Central memory CD8-positive, alpha-beta T cell (primary cell): Measurements from ENCODE around the gene EPPIN.
"Not testable (repeated sequence)": the region's sequence is repeated elsewhere in the genome, so short reads cannot be mapped to it uniquely, and the experiment has no call there.

ENCODE experiments used
- ATAC-seq: fragments of 150-1000 bp; cut with Tn5 transposase; replicated peaks from 2 replicates; pipeline ENCODE4 v1.10.0; 2022; ENCODE audit warnings: mild to moderate bottlenecking, moderate FRiP score, moderate number of reproducible peaks; ENCODE audit not compliant: poor library complexity, severe bottlenecking; ENCODE audit errors: extremely low read depth
- DNase-seq, 2 donors: peaks; one replicate each; pipeline ENCODE4 v3.0.0; 2021; ENCODE audit warnings: low spot score in 2 of 2
- H3K27ac Mint-ChIP-seq: one replicate; pipeline ENCODE4 v1.8.0; 2022; ENCODE audit warnings: low read depth, mild to moderate bottlenecking, moderate library complexity, mixed read lengths
- H3K27me3 Mint-ChIP-seq: one replicate; pipeline ENCODE4 v1.8.0; 2022; ENCODE audit warnings: mixed read lengths
- H3K36me3 Mint-ChIP-seq: one replicate; pipeline ENCODE4 v1.8.0; 2022; ENCODE audit warnings: mild to moderate bottlenecking, moderate library complexity, mixed read lengths; ENCODE audit not compliant: insufficient read depth
- H3K4me1 Mint-ChIP-seq: one replicate; pipeline ENCODE4 v1.8.0; 2022; ENCODE audit warnings: mixed read lengths
- H3K4me3 Mint-ChIP-seq: one replicate; pipeline ENCODE4 v1.8.0; 2022; ENCODE audit warnings: mild to moderate bottlenecking, moderate library complexity, mixed read lengths
- H3K9me3 Mint-ChIP-seq: one replicate; pipeline ENCODE4 v1.8.0; 2022; ENCODE audit warnings: mixed read lengths

Gene EPPIN

GRCh38 chr20:45575931-45576330 is 28.7 kb upstream of the EPPIN start:
- H3K4me1 Mint-ChIP-seq = no peaks in the 10 kb centered on the region
- H3K4me3 Mint-ChIP-seq = no peak overlapping the region
- H3K27me3 Mint-ChIP-seq = peaks cover 54% of the 10 kb centered on the region
- DNase-seq = no peak
- H3K36me3 Mint-ChIP-seq = no peaks in the 10 kb centered on the region
- H3K27ac Mint-ChIP-seq = no peak overlapping the region
- H3K9me3 Mint-ChIP-seq = no peaks in the 10 kb centered on the region
- no peak for ATAC-seq

DNA sequence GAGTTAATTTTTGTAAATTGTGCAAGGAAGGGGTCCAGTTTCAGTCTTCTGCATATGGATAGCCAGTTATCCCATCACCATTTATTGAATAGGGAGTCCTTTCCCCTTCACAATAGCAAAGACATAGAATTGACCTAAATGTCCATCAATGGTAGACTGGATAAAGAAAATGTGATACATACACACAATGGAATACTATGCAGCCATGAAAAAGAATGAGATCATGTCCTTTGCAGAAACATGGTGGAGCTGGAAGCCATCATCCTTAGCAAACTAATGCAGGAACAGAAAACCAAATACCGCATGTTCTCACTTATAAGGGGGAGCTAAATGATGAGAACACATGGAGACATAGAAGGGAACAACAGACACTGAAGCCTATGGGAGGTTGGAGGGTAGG is 22.4 kb upstream of the EPPIN start:
- peaks cover 44% of the 10 kb centered on the region for H3K27me3 Mint-ChIP-seq
- H3K27ac Mint-ChIP-seq, H3K36me3 Mint-ChIP-seq, H3K9me3 Mint-ChIP-seq, H3K4me3 Mint-ChIP-seq, DNase-seq, ATAC-seq, H3K4me1 Mint-ChIP-seq: not testable (repeated sequence)

GRCh38 chr20:45564760-45565276 is 17.6 kb upstream of the EPPIN start:
- DNase-seq = no peak
- H3K36me3 Mint-ChIP-seq = no peaks in the 10 kb centered on the region
- no peak for ATAC-seq
- no peaks in the 10 kb centered on the region for H3K9me3 Mint-ChIP-seq
- H3K4me1 Mint-ChIP-seq = no peaks in the 10 kb centered on the region
- peaks cover 45% of the 10 kb centered on the region for H3K27me3 Mint-ChIP-seq
- H3K4me3 Mint-ChIP-seq = no peak overlapping the region
- no peak overlapping the region for H3K27ac Mint-ChIP-seq

GRCh38 chr20:45555198-45555597 is 8.0 kb upstream of the EPPIN start:
- Mint-ChIP-seq H3K36me3 (no peaks in the 10 kb centered on the region), H3K9me3 (no peaks in the 10 kb centered on the region), H3K27me3 (peaks cover 46% of the 10 kb centered on the region), H3K4me3 (no peak overlapping the region), H3K27ac (no peak overlapping the region), H3K4me1 (no peaks in the 10 kb centered on the region)
- DNase-seq = no peak
- no peak for ATAC-seq

DNA sequence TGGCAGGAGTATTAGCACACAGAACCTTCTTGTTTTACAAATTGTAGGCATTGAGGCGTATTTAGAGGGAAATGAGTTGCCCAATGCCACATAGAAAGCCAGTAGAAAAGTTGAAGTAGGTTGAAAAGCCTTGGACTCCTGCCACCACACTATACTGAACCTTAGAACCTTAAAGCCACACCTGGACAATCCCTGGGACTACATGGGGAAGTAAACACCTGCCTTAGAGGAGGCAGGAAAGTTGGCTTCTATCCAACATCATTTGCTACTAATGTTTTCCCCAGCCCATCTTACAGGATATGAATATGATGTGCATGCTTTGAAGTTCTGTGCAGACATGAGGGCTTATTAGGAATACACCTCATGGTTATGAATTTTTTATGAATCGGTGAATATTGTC is 5.3 kb upstream of the EPPIN start:
- H3K27me3 Mint-ChIP-seq = peaks cover 49% of the 10 kb centered on the region
- H3K27ac Mint-ChIP-seq = no peak overlapping the region
- H3K36me3 Mint-ChIP-seq = no peaks in the 10 kb centered on the region
- no peaks in the 10 kb centered on the region for H3K9me3 Mint-ChIP-seq
- no peak for ATAC-seq
- no peak for DNase-seq
- H3K4me1 Mint-ChIP-seq = no peaks in the 10 kb centered on the region
- no peak overlapping the region for H3K4me3 Mint-ChIP-seq

DNA sequence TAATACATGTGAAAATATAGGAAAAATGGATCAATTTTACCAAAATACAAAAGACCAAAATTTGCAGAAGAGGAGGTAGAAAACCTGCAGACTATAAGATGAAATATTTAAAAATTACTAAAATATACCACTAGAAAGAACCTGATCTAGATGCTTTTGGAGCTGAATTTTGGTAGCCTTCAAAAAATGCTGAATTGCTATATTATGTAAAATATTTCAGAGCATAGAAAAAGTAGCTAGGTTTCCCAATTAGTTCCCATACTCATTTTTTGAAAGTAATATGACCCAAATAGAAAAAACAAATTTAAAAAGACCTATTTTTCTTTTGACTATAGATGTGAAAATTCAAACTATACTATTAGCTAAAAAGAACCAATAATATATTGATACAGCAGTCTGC is 3.6 kb upstream of the EPPIN start:
- ATAC-seq (no peak), DNase-seq (no peak)
- H3K27me3 Mint-ChIP-seq = peaks cover 41% of the 10 kb centered on the region
- H3K27ac Mint-ChIP-seq = no peak overlapping the region
- no peaks in the 10 kb centered on the region for H3K9me3 Mint-ChIP-seq
- no peaks in the 10 kb centered on the region for H3K4me1 Mint-ChIP-seq
- no peak overlapping the region for H3K4me3 Mint-ChIP-seq
- no peaks in the 10 kb centered on the region for H3K36me3 Mint-ChIP-seq

DNA sequence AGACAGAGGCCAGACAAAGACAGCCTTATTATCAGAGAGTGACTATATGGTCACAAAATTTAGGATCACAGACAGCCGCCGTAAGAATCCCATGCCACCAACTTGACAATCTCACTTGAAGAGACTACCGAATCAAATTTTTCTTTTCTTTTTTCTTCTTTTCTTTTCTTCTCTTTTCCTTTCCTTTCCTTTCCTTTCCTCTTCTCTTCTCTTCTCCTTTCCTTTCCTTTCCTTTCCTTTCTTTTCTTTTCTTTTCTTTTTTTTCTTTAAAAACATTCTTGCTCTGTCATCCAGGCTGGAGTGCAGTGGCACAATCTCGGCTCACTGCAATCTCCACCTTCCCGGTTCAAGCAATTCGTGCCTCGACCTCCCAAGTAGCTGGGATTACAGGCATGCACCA is 1.2 kb upstream of the EPPIN start:
- no peak overlapping the region for H3K4me3 Mint-ChIP-seq
- H3K4me1 Mint-ChIP-seq = no peaks in the 10 kb centered on the region
- peaks cover 44% of the 10 kb centered on the region for H3K27me3 Mint-ChIP-seq
- ATAC-seq (no peak), DNase-seq (no peak)
- no peaks in the 10 kb centered on the region for H3K36me3 Mint-ChIP-seq
- H3K27ac Mint-ChIP-seq = no peak overlapping the region
- H3K9me3 Mint-ChIP-seq = no peaks in the 10 kb centered on the region

GRCh38 chr20:45545754-45546453 is 1.3 kb downstream of the EPPIN start:
- ATAC-seq (no peak), DNase-seq (no peak)
- peaks cover 68% of the 10 kb centered on the region for H3K27me3 Mint-ChIP-seq
- H3K36me3 Mint-ChIP-seq = no peaks in the 10 kb centered on the region
- no peak overlapping the region for H3K27ac Mint-ChIP-seq
- H3K4me3 Mint-ChIP-seq = no peak overlapping the region
- no peaks in the 10 kb centered on the region for H3K4me1 Mint-ChIP-seq
- H3K9me3 Mint-ChIP-seq = no peaks in the 10 kb centered on the region

DNA sequence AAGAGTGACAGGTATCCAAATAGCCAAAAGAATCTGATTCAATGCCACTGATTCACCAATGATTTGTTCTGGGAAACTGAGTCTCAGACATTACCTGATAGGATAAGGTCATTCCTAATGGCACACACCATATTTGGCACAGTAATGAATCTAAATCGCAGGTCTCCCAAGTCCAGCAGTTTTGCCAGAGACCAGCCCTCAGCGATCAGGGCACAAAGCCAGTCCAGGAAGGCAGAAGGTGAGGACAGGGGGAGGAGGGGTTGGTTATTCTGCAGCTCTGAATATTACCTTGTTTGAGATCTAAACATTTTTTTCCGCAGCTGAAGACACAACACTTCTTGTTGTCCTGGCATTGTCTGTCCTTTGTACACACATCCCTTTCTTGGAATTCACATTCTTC is 1.9 kb downstream of the EPPIN start:
- ATAC-seq = no peak
- Mint-ChIP-seq H3K9me3 (no peaks in the 10 kb centered on the region), H3K4me3 (no peak overlapping the region), H3K27me3 (peaks cover 72% of the 10 kb centered on the region), H3K36me3 (no peaks in the 10 kb centered on the region), H3K4me1 (no peaks in the 10 kb centered on the region), H3K27ac (no peak overlapping the region)
- no peak for DNase-seq

GRCh38 chr20:45539382-45539781 is 7.8 kb downstream of the EPPIN start, which contains the start of gene WFDC6:
Gene WFDC6, minus strand, starts transcription at chr20:45539482. Its CDS starts 75 bp downstream, at chr20:45539407.
- peaks cover 52% of the 10 kb centered on the region for H3K27me3 Mint-ChIP-seq

DNA sequence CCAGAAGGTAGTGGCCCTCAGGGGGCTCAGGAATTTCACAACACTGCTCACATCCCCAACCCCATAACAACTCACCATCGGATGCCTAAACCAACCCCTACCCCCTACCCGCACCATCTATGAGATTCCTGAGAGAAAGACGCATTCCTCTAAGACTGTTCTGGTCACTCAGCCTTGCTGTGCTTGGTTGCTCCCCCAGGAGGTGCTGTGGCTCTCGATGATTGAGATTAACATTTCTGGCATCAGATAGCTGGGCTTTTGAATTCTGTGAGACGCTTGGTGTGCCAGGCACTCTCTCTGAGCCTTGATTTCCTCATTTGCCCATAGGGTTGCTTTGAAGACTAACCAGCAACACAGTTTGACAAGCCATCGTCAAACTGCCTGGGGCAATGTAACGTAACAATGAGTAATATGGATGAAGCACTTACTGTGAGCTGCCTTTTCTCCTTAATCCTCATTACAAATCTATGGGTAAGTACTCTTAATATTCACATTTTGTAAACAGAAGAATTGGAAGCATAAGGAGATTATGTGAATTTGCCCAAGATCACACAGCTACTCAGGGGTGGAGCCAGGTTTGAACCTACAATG is 8.9 kb downstream of the EPPIN start:
- no peak overlapping the region for H3K27ac Mint-ChIP-seq
- no peaks in the 10 kb centered on the region for H3K9me3 Mint-ChIP-seq
- ATAC-seq (no peak), DNase-seq (no peak)
- H3K27me3 Mint-ChIP-seq = peaks cover 41% of the 10 kb centered on the region
- H3K4me1 Mint-ChIP-seq = no peaks in the 10 kb centered on the region
- H3K36me3 Mint-ChIP-seq = no peaks in the 10 kb centered on the region
- no peak overlapping the region for H3K4me3 Mint-ChIP-seq

More at GRCh38 chr20:45539382-45539781, 7.8 kb downstream of the EPPIN start, which contains the start of gene WFDC6:
- Mint-ChIP-seq H3K4me3 (no peak within 1 kb of the TSS), H3K9me3 (no peaks in the 10 kb centered on the region), H3K27ac (no peak within 1 kb of the TSS), H3K36me3 (no peaks in the 10 kb centered on the region), H3K4me1 (no peaks in the 10 kb centered on the region)
- ATAC-seq = no peak
- no peak for DNase-seq

- ATAC-seq (no peak), DNase-seq (no peak)
- Mint-ChIP-seq H3K27ac (no peak overlapping the region), H3K27me3 (peaks cover 78% of the 10 kb centered on the region), H3K36me3 (no peaks in the 10 kb centered on the region), H3K4me3 (no peak overlapping the region), H3K4me1 (no peaks in the 10 kb centered on the region), H3K9me3 (no peaks in the 10 kb centered on the region)
Observed at GRCh38 chr20:45527294-45527693, 19.9 kb downstream of the EPPIN start.

DNA sequence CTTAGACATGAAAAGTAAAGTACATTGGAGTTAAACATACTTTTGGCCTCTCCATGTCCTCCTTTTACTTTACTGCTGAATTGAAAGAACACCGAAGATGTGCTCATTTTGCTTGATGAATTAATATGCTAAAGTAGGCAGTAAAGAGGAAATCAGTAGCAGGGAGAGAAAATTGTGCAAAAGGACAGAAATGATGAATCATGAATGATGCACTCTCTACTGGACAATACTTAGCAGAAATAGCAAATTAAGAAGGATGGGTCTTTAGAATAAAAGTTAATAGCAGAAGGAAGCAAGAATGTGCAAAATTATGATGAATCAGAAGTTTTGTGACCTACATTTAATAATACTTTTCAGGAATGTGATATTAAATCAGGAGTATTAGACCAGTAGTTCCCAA is 23.4 kb downstream of the EPPIN start:
- H3K9me3 Mint-ChIP-seq = no peaks in the 10 kb centered on the region

More for the DNA sequence above, 23.4 kb downstream of the EPPIN start:
- no peak overlapping the region for H3K4me3 Mint-ChIP-seq
- ATAC-seq (no peak), DNase-seq (no peak)
- no peaks in the 10 kb centered on the region for H3K4me1 Mint-ChIP-seq
- no peak overlapping the region for H3K27ac Mint-ChIP-seq
- H3K27me3 Mint-ChIP-seq = peaks cover 77% of the 10 kb centered on the region
- no peaks in the 10 kb centered on the region for H3K36me3 Mint-ChIP-seq
